ENCODE measurements around the gene PRRC2C. TPM values are rescaled to one million over a fixed set of nuclear protein-coding genes. Genes with fewer than 3 reads are reported as not detected.

PRRC2C gene
- total RNA-seq, 1 experiment from 2014 or later: 296 TPM

- Mint-ChIP-seq H3K4me3 (ENCODE audit: unreplicated experiment) (peak overlapping the region; percentile 80), H3K36me3 (ENCODE audit: insufficient read depth, unreplicated experiment) (peaks cover 27% of the 10 kb centered on the region), H3K27ac (ENCODE audit: low read depth, unreplicated experiment) (peak overlapping the region; percentile 92), H3K9me3 (ENCODE audit: unreplicated experiment) (no peaks in the 10 kb centered on the region), H3K4me1 (ENCODE audit: insufficient read depth, unreplicated experiment) (peaks cover 40% of the 10 kb centered on the region), H3K27me3 (ENCODE audit: insufficient read depth, unreplicated experiment) (no peaks in the 10 kb centered on the region)
- POLR2A ChIA-PET: interaction anchor here (0.6 to 3.4 kb wide), 36 partner anchors 9 to 519 kb away, joined by 3 to 38 read pairs (median 4); partner anchors contain the start of genes FMO4, METTL13 and VAMP4
- intact Hi-C loops (cut with micrococcal nuclease): loop anchor here (5.0 to 10.0 kb wide), 4 partner anchors 259 to 521 kb away; partner anchors contain the start of gene VAMP4
- DNase-seq (ENCODE audit: unreplicated experiment): peak; percentile 66
- CTCF ChIA-PET: interaction anchor here (0.5 to 5.4 kb wide), 31 partner anchors 9 to 1691 kb away, joined by 3 to 79 read pairs (median 5); partner anchors contain the start of genes FMO4 and METTL18
- no peak for TF ChIP-seq CTCF (IDR thresholded peaks at IDR 0.05; ENCODE audit: unreplicated experiment)
- no TSS peak for BruUV-seq (replicated peaks)
Observed at GRCh38 chr1:171486048-171486519, 754 bp downstream of the PRRC2C start.

DNA sequence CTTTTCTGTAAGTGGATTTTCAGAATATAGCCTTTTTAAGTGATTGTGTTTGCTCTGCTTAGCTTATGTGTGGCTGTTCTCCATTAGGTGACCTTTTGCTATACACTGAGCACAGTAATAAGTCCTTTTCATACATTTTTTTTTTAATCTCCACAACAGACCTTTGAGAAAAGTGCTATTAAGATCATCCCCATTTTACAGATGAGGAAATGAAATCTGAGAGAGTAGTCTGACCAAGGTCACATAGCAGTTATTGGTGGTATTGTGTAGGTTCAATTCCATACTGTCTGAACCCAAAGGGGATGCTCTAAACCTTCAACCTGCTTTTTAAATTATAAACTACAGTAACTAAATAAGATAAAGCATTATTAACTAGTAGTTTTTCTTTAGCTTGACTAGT, 1.7 kb downstream of the PRRC2C start:
- peak overlapping the region; percentile 80 for H3K4me3 Mint-ChIP-seq (ENCODE audit: unreplicated experiment)
- peak overlapping the region; percentile 92 for H3K27ac Mint-ChIP-seq (ENCODE audit: low read depth, unreplicated experiment)
- peaks cover 50% of the 10 kb centered on the region for H3K4me1 Mint-ChIP-seq (ENCODE audit: insufficient read depth, unreplicated experiment)
- no TSS peak for BruUV-seq (replicated peaks)
- no peak for DNase-seq (ENCODE audit: unreplicated experiment)
- H3K27me3 Mint-ChIP-seq (ENCODE audit: insufficient read depth, unreplicated experiment): no peaks in the 10 kb centered on the region
- peaks cover 33% of the 10 kb centered on the region for H3K36me3 Mint-ChIP-seq (ENCODE audit: insufficient read depth, unreplicated experiment)
- ChIA-PET CTCF (interaction anchor here (0.5 to 5.4 kb wide), 5 partner anchors 11 to 147 kb away, joined by 4 to 79 read pairs (median 33); no protein-coding TSS in a partner anchor), POLR2A (interaction anchor here (0.6 to 3.4 kb wide), 16 partner anchors 8 to 1322 kb away, joined by 3 to 38 read pairs (median 6); partner anchors contain the start of genes FMO4, METTL13 and VAMP4)
- intact Hi-C loops (cut with micrococcal nuclease): loop anchor here (5.0 to 10.0 kb wide), 4 partner anchors 258 to 522 kb away; partner anchors contain the start of gene VAMP4
- H3K9me3 Mint-ChIP-seq (ENCODE audit: unreplicated experiment): no peaks in the 10 kb centered on the region
- no peak for TF ChIP-seq CTCF (IDR thresholded peaks at IDR 0.05; ENCODE audit: unreplicated experiment)

GRCh38 chr1:171488190-171488929, 3.0 kb downstream of the PRRC2C start:
- no TSS peak for BruUV-seq (replicated peaks)
- intact Hi-C loops (cut with micrococcal nuclease): loop anchor here (5.0 to 10.0 kb wide), 4 partner anchors 256 to 524 kb away; partner anchors contain the start of gene VAMP4
- peak; percentile 22 for DNase-seq (ENCODE audit: unreplicated experiment)
- H3K4me1 Mint-ChIP-seq (ENCODE audit: insufficient read depth, unreplicated experiment): peaks cover 55% of the 10 kb centered on the region
- CTCF ChIA-PET: interaction anchor here (0.6 to 5.4 kb wide), 2 partner anchors 9 to 57 kb away, joined by 3 to 73 read pairs; no protein-coding TSS in a partner anchor
- H3K4me3 Mint-ChIP-seq (ENCODE audit: unreplicated experiment): peak overlapping the region; percentile 80
- POLR2A ChIA-PET: interaction anchor here (0.8 to 1.3 kb wide), 5 partner anchors 8 to 47 kb away, joined by 3 to 4 read pairs (median 3); no protein-coding TSS in a partner anchor
- no peaks in the 10 kb centered on the region for H3K9me3 Mint-ChIP-seq (ENCODE audit: unreplicated experiment)
- H3K27ac Mint-ChIP-seq (ENCODE audit: low read depth, unreplicated experiment): peak overlapping the region; percentile 78
- TF ChIP-seq CTCF (IDR thresholded peaks at IDR 0.05; ENCODE audit: unreplicated experiment): no peak
- peaks cover 39% of the 10 kb centered on the region for H3K36me3 Mint-ChIP-seq (ENCODE audit: insufficient read depth, unreplicated experiment)
- no peaks in the 10 kb centered on the region for H3K27me3 Mint-ChIP-seq (ENCODE audit: insufficient read depth, unreplicated experiment)

- Mint-ChIP-seq H3K27ac (ENCODE audit: low read depth, unreplicated experiment) (no peak overlapping the region), H3K4me1 (ENCODE audit: insufficient read depth, unreplicated experiment) (peaks cover 58% of the 10 kb centered on the region), H3K9me3 (ENCODE audit: unreplicated experiment) (no peaks in the 10 kb centered on the region), H3K4me3 (ENCODE audit: unreplicated experiment) (no peak overlapping the region), H3K27me3 (ENCODE audit: insufficient read depth, unreplicated experiment) (no peaks in the 10 kb centered on the region), H3K36me3 (ENCODE audit: insufficient read depth, unreplicated experiment) (peaks cover 39% of the 10 kb centered on the region)
- ChIA-PET POLR2A (interaction anchor here (0.6 to 4.3 kb wide), 4 partner anchors 9 to 415 kb away, joined by 3 to 34 read pairs (median 4); partner anchors contain the start of gene PRRC2C), CTCF (interaction anchor here (0.5 to 9.1 kb wide), 6 partner anchors 8 to 959 kb away, joined by 3 to 73 read pairs (median 4); partner anchors contain the start of gene PRRC2C)
- no peak for TF ChIP-seq CTCF (IDR thresholded peaks at IDR 0.05; ENCODE audit: unreplicated experiment)
- intact Hi-C loops (cut with micrococcal nuclease): no loop called here
- BruUV-seq (replicated peaks): no TSS peak
- no peak for DNase-seq (ENCODE audit: unreplicated experiment)
Observed at GRCh38 chr1:171494076-171494475, 8.7 kb downstream of the PRRC2C start.
